Amniotic stem cell (primary cell): ENCODE data around the gene MPZL2.

Source experiments
- DNase-seq: peaks from one replicate; lab custom pipeline; 2025; lab: John Stamatoyannopoulos, UW

MPZL2 gene

GRCh38 chr11:118240999-118241763 lies 22.9 kb downstream of the MPZL2 start:
- DNase-seq = no peak

- no peak for DNase-seq
Observed at GRCh38 chr11:118239509-118240205, 24.4 kb downstream of the MPZL2 start.

GRCh38 chr11:118238929-118239328 lies 25.2 kb downstream of the MPZL2 start:
- no peak for DNase-seq

- no peak for DNase-seq
Observed at GRCh38 chr11:118238421-118238820, 25.7 kb downstream of the MPZL2 start.

GRCh38 chr11:118236170-118236569 lies 27.9 kb downstream of the MPZL2 start:
- no peak for DNase-seq

GRCh38 chr11:118234833-118235232 lies 29.3 kb downstream of the MPZL2 start:
- no peak for DNase-seq

GRCh38 chr11:118233850-118234249 lies 30.2 kb downstream of the MPZL2 start:
- DNase-seq = no peak

- DNase-seq = no peak
Observed at GRCh38 chr11:118233377-118233776, 30.7 kb downstream of the MPZL2 start.

GRCh38 chr11:118232659-118233058 lies 31.4 kb downstream of the MPZL2 start:
- no peak for DNase-seq

- DNase-seq = no peak
Observed at GRCh38 chr11:118231461-118231860, 32.6 kb downstream of the MPZL2 start.

GRCh38 chr11:118230088-118230487 lies 34.0 kb downstream of the MPZL2 start:
- DNase-seq = no peak

- DNase-seq = no peak
Observed at GRCh38 chr11:118229274-118229847, 34.7 kb downstream of the MPZL2 start.

- DNase-seq = no peak
Observed at GRCh38 chr11:118227865-118228785, 36.0 kb downstream of the MPZL2 start.

- no peak for DNase-seq
Observed at GRCh38 chr11:118226781-118227180, 37.3 kb downstream of the MPZL2 start.

GRCh38 chr11:118226296-118226695 lies 37.8 kb downstream of the MPZL2 start:
- DNase-seq = no peak

GRCh38 chr11:118224511-118225188 lies 39.4 kb downstream of the MPZL2 start, which contains the start of gene JAML:
JAML (minus strand) TSS chr11:118225011; CDS start chr11:118214866, 10,145 bp downstream.
- no peak for DNase-seq

GRCh38 chr11:118223992-118224391 lies 40.1 kb downstream of the MPZL2 start:
- no peak for DNase-seq

GRCh38 chr11:118223570-118223969 lies 40.5 kb downstream of the MPZL2 start:
- DNase-seq = no peak

- DNase-seq = no peak
Observed at GRCh38 chr11:118222437-118222836, 41.7 kb downstream of the MPZL2 start.

- DNase-seq = no peak
Observed at GRCh38 chr11:118221419-118221818, 42.7 kb downstream of the MPZL2 start.

GRCh38 chr11:118219732-118220131 lies 44.4 kb downstream of the MPZL2 start:
- no peak for DNase-seq
